ENCODE results near the gene TAOK1. TPM values are rescaled to one million over a fixed set of nuclear protein-coding genes. Genes with fewer than 3 reads are reported as not detected.
A peak's percentile ranks its signal among the peaks of the same experiment; 100 is the strongest.

TAOK1 gene
- total RNA-seq, 2 experiments from 2014 or later, result 21.8 to 21.9 TPM

GRCh38 chr17:29383686-29384085 is 6.5 kb upstream of the TAOK1 start:
- H3K36me3 Mint-ChIP-seq (ENCODE audit: low read depth), result no peaks in the 10 kb centered on the region

GRCh38 chr17:29384901-29385300 is 5.3 kb upstream of the TAOK1 start:
- intact Hi-C loops (cut with micrococcal nuclease), result no loop called here
- Mint-ChIP-seq H3K4me3 (no peak overlapping the region), H3K36me3 (ENCODE audit: low read depth) (no peaks in the 10 kb centered on the region), H3K27me3 (ENCODE audit: low read depth) (no peaks in the 10 kb centered on the region), H3K9me3 (no peaks in the 10 kb centered on the region), H3K4me1 (ENCODE audit: low read depth) (peaks cover 7% of the 10 kb centered on the region), H3K27ac (no peak overlapping the region)
- no peak for DNase-seq
- CTCF ChIA-PET, result interaction anchor here (1.0 to 5.1 kb wide), 3 partner anchors 14 to 152 kb away, joined by 3 to 25 read pairs (median 3); no protein-coding TSS in a partner anchor

More at GRCh38 chr17:29383686-29384085, 6.5 kb upstream of the TAOK1 start:
- no peaks in the 10 kb centered on the region for H3K9me3 Mint-ChIP-seq
- no peak overlapping the region for H3K27ac Mint-ChIP-seq
- intact Hi-C loops (cut with micrococcal nuclease), result no loop called here
- peaks cover 2% of the 10 kb centered on the region for H3K4me1 Mint-ChIP-seq (ENCODE audit: low read depth)
- CTCF ChIA-PET, result interaction anchor here (1.0 to 5.1 kb wide), 4 partner anchors 9 to 153 kb away, joined by 3 to 25 read pairs (median 4); no protein-coding TSS in a partner anchor
- H3K4me3 Mint-ChIP-seq, result no peak overlapping the region
- no peaks in the 10 kb centered on the region for H3K27me3 Mint-ChIP-seq (ENCODE audit: low read depth)
- DNase-seq, result no peak

GRCh38 chr17:29386760-29387159 is 3.4 kb upstream of the TAOK1 start:
- H3K4me1 Mint-ChIP-seq (ENCODE audit: low read depth), result peaks cover 14% of the 10 kb centered on the region
- DNase-seq, result no peak
- H3K9me3 Mint-ChIP-seq, result no peaks in the 10 kb centered on the region
- CTCF ChIA-PET, result interaction anchor here (0.7 to 1.4 kb wide), 3 partner anchors 10 to 150 kb away, joined by 3 to 5 read pairs (median 4); no protein-coding TSS in a partner anchor
- H3K27me3 Mint-ChIP-seq (ENCODE audit: low read depth), result no peaks in the 10 kb centered on the region
- no peak overlapping the region for H3K27ac Mint-ChIP-seq
- intact Hi-C loops (cut with micrococcal nuclease), result no loop called here
- H3K36me3 Mint-ChIP-seq (ENCODE audit: low read depth), result no peaks in the 10 kb centered on the region
- no peak overlapping the region for H3K4me3 Mint-ChIP-seq

DNA sequence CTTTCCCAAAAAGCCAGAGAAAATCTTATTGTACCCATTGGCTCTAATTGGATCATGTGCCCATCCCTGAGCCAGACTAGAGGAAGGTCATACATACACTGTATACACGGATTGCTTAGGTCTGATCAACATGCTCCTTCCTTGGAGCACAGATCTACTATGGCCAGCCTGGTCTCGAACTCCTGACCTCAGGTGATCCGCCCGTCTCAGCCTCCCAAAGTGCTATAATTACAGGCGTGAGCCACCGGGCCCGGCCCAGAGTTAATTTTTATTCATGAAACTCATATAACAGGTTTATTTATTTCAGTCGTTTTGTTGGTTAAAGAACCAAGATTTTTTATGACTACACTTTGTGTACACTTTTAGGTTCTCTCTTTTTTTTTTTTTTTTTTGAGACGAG is 1.2 kb upstream of the TAOK1 start:
- intact Hi-C loops (cut with micrococcal nuclease), result no loop called here
- H3K36me3 Mint-ChIP-seq (ENCODE audit: low read depth), result no peaks in the 10 kb centered on the region
- CTCF ChIA-PET, result no interaction called here
- peaks cover 32% of the 10 kb centered on the region for H3K4me1 Mint-ChIP-seq (ENCODE audit: low read depth)
- DNase-seq, result no peak
- no peak overlapping the region for H3K27ac Mint-ChIP-seq
- H3K4me3 Mint-ChIP-seq, result peak overlapping the region; percentile 83
- H3K9me3 Mint-ChIP-seq, result no peaks in the 10 kb centered on the region
- no peaks in the 10 kb centered on the region for H3K27me3 Mint-ChIP-seq (ENCODE audit: low read depth)

DNA sequence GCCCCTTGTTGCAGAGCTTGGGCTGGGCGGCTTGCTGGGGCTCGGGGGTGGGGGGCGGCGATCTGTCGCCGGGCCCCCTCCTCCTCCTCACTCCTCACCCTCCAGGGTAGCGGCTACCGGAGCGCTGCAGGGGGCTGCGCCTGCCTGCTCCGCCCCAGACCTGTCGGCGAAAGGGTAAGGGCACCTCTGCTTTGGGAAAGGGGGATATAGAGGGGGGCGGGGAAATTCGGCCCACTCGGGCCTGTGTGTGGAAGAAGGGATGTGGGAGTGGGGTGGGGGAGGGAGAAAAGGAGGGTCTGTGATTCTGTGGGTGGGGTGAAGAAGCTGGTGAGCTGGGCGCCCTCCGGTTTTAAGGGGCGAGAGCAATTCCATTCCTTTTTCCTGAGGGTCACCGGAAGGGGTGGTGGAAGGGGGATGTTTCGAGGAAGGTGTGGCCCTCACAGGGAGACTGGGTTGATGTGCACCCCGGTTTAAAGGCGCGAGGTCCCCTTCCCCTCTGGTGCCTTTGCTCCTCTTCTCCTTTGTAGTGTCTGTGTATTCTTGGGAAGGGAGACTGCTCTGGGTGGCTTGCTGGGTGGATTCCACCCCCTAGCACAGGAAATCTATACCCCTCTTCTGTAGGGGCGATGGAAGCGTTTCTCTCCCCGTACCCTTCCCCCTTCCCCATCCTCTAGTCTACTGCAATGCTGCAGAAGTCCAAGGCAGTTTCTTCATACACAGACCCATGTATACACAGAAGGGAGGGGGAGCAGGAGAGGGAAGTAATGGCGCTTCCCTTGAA is 878 bp downstream of the TAOK1 start:
- no peaks in the 10 kb centered on the region for H3K9me3 Mint-ChIP-seq
- no peaks in the 10 kb centered on the region for H3K27me3 Mint-ChIP-seq (ENCODE audit: low read depth)
- intact Hi-C loops (cut with micrococcal nuclease), result loop anchor here (1.0 to 5.0 kb wide), 4 partner anchors 97 to 226 kb away; partner anchors contain the start of genes ABHD15, GIT1 and NUFIP2
- H3K4me1 Mint-ChIP-seq (ENCODE audit: low read depth), result peaks cover 41% of the 10 kb centered on the region
- H3K4me3 Mint-ChIP-seq, result peak overlapping the region; percentile 94
- CTCF ChIA-PET, result interaction anchor here (0.7 to 1.2 kb wide), 2 partner anchors 21 to 244 kb away, joined by 3 to 4 read pairs; no protein-coding TSS in a partner anchor
- peak overlapping the region; percentile 84 for H3K27ac Mint-ChIP-seq
- peak; percentile 12 for DNase-seq
- peaks cover 2% of the 10 kb centered on the region for H3K36me3 Mint-ChIP-seq (ENCODE audit: low read depth)

- Mint-ChIP-seq H3K27me3 (ENCODE audit: low read depth) (no peaks in the 10 kb centered on the region), H3K36me3 (ENCODE audit: low read depth) (peaks cover 2% of the 10 kb centered on the region), H3K4me1 (ENCODE audit: low read depth) (peaks cover 41% of the 10 kb centered on the region), H3K9me3 (no peaks in the 10 kb centered on the region), H3K27ac (no peak overlapping the region), H3K4me3 (no peak overlapping the region)
- CTCF ChIA-PET, result interaction anchor here (0.7 kb wide), 1 partner anchor 1324 kb away, joined by 4 read pairs; no protein-coding TSS in a partner anchor
- intact Hi-C loops (cut with micrococcal nuclease), result loop anchor here (5.0 kb wide), 1 partner anchor 224 kb away; no protein-coding TSS in a partner anchor
- no peak for DNase-seq
Measured at GRCh38 chr17:29393436-29393835, 3.3 kb downstream of the TAOK1 start.

DNA sequence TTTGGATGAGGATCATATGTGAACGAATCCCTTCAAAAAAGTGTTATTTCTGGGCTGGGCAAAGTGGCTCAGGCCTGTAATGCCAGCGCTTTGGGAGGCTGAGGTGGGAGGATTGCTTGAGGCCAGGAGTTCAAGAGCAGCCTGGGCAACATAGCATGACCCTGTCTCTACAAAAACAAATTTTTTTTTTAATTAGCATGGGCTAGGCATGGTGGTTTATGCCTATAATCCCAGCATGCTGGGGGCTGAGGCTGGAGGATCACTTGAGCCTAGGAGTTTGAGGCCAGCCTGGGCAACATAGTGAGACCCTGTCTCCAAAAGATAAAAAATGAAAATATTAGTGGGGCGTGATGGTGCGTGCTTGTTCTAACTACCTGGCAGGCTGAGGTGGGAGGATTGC is 4.6 kb downstream of the TAOK1 start:
- Mint-ChIP-seq H3K27me3 (ENCODE audit: low read depth) (no peaks in the 10 kb centered on the region), H3K4me3 (no peak overlapping the region), H3K27ac (no peak overlapping the region), H3K4me1 (ENCODE audit: low read depth) (peaks cover 37% of the 10 kb centered on the region), H3K9me3 (no peaks in the 10 kb centered on the region), H3K36me3 (ENCODE audit: low read depth) (peaks cover 4% of the 10 kb centered on the region)
- no peak for DNase-seq
- CTCF ChIA-PET, result interaction anchor here (0.9 kb wide), 1 partner anchor 24 kb away, joined by 3 read pairs; no protein-coding TSS in a partner anchor
- intact Hi-C loops (cut with micrococcal nuclease), result loop anchor here (5.0 kb wide), 1 partner anchor 223 kb away; no protein-coding TSS in a partner anchor

- intact Hi-C loops (cut with micrococcal nuclease), result no loop called here
- Mint-ChIP-seq H3K27me3 (ENCODE audit: low read depth) (no peaks in the 10 kb centered on the region), H3K27ac (no peak overlapping the region), H3K36me3 (ENCODE audit: low read depth) (peaks cover 12% of the 10 kb centered on the region), H3K4me1 (ENCODE audit: low read depth) (peaks cover 40% of the 10 kb centered on the region), H3K9me3 (no peaks in the 10 kb centered on the region), H3K4me3 (no peak overlapping the region)
- CTCF ChIA-PET, result interaction anchor here (0.7 kb wide), 1 partner anchor 667 kb away, joined by 3 read pairs; no protein-coding TSS in a partner anchor
- DNase-seq, result no peak
Measured at GRCh38 chr17:29396066-29396465, 5.9 kb downstream of the TAOK1 start.

GRCh38 chr17:29399634-29400033 is 9.5 kb downstream of the TAOK1 start:
- DNase-seq, result no peak
- no peak overlapping the region for H3K4me3 Mint-ChIP-seq
- H3K27ac Mint-ChIP-seq, result no peak overlapping the region
- no peaks in the 10 kb centered on the region for H3K27me3 Mint-ChIP-seq (ENCODE audit: low read depth)
- intact Hi-C loops (cut with micrococcal nuclease), result no loop called here
- H3K36me3 Mint-ChIP-seq (ENCODE audit: low read depth), result peaks cover 18% of the 10 kb centered on the region
- H3K9me3 Mint-ChIP-seq, result no peaks in the 10 kb centered on the region
- CTCF ChIA-PET, result interaction anchor here (0.6 kb wide), 1 partner anchor 682 kb away, joined by 3 read pairs; no protein-coding TSS in a partner anchor
- H3K4me1 Mint-ChIP-seq (ENCODE audit: low read depth), result peaks cover 19% of the 10 kb centered on the region

DNA sequence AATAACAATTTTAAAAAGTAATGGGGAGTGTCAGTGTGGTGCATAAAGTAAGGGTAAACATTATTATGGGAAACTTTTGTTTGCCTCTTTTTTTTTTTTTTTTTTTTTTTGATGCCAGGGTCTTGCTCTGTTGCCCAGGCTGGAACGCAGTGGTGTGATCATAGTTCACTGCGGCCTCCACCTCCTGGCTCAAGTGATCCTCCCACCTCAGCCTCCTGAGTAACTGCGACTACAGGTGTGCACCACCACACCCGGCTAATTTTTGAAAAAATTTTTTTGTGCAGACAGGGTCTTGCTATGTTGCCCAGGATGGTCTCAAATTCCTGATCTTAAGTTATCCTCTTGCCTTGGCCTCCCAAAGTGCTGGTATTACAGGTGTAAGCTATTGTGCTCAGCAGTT is 10.7 kb downstream of the TAOK1 start:
- Mint-ChIP-seq H3K9me3 (no peaks in the 10 kb centered on the region), H3K4me1 (ENCODE audit: low read depth) (peaks cover 14% of the 10 kb centered on the region), H3K36me3 (ENCODE audit: low read depth) (peaks cover 17% of the 10 kb centered on the region), H3K4me3 (no peak overlapping the region), H3K27ac (no peak overlapping the region), H3K27me3 (ENCODE audit: low read depth) (no peaks in the 10 kb centered on the region)
- intact Hi-C loops (cut with micrococcal nuclease), result no loop called here
- no peak for DNase-seq
- CTCF ChIA-PET, result no interaction called here

- Mint-ChIP-seq H3K27ac (no peak overlapping the region), H3K36me3 (ENCODE audit: low read depth) (peaks cover 17% of the 10 kb centered on the region), H3K9me3 (no peaks in the 10 kb centered on the region), H3K4me1 (ENCODE audit: low read depth) (peaks cover 18% of the 10 kb centered on the region), H3K27me3 (ENCODE audit: low read depth) (no peaks in the 10 kb centered on the region), H3K4me3 (no peak overlapping the region)
- CTCF ChIA-PET, result no interaction called here
- DNase-seq, result no peak
- intact Hi-C loops (cut with micrococcal nuclease), result no loop called here
Measured at GRCh38 chr17:29401258-29401657, 11.1 kb downstream of the TAOK1 start.

GRCh38 chr17:29407856-29408255 is 17.7 kb downstream of the TAOK1 start:
- Mint-ChIP-seq H3K27me3 (ENCODE audit: low read depth) (no peaks in the 10 kb centered on the region), H3K9me3 (no peaks in the 10 kb centered on the region), H3K36me3 (ENCODE audit: low read depth) (peaks cover 5% of the 10 kb centered on the region), H3K27ac (no peak overlapping the region), H3K4me1 (ENCODE audit: low read depth) (peaks cover 29% of the 10 kb centered on the region), H3K4me3 (no peak overlapping the region)
- CTCF ChIA-PET, result no interaction called here
- intact Hi-C loops (cut with micrococcal nuclease), result no loop called here
- no peak for DNase-seq
